Neural progenitor cell (in vitro differentiated cells): ENCODE measurements around the gene MRPL40.
A peak's percentile ranks its signal among the peaks of the same experiment; 100 is the strongest.

Experiments
- CTCF ChIP-seq: fragments of 200-600 bp; sonication (generic); IDR thresholded peaks from 2 replicates; pipeline ENCODE4 v1.5.1; 2017; ENCODE audit warnings: antibody characterized with exemption, mild to moderate bottlenecking
- EZH2 ChIP-seq: fragments of 200-600 bp; sonication (generic); IDR thresholded peaks from 2 replicates; pipeline ENCODE4 v1.6.1; 2017; ENCODE audit warnings: antibody characterized with exemption, mild to moderate bottlenecking, moderate library complexity

GRCh38 chr22:19432133-19432851, at the start of gene MRPL40:
- TF ChIP-seq CTCF (peak; percentile 0), EZH2 (no peak)
